CD1c-positive myeloid dendritic cell (primary cell): ENCODE measurements around the gene CFAP69.
"Not testable (repeated sequence)": the region's sequence is repeated elsewhere in the genome, so short reads cannot be mapped to it uniquely, and the experiment has no call there.

Experiments used
- DNase-seq: peaks from one replicate; pipeline ENCODE4 v3.0.0-alpha.2; 2016; ENCODE audit errors: extremely low spot score

The CFAP69 gene

DNA sequence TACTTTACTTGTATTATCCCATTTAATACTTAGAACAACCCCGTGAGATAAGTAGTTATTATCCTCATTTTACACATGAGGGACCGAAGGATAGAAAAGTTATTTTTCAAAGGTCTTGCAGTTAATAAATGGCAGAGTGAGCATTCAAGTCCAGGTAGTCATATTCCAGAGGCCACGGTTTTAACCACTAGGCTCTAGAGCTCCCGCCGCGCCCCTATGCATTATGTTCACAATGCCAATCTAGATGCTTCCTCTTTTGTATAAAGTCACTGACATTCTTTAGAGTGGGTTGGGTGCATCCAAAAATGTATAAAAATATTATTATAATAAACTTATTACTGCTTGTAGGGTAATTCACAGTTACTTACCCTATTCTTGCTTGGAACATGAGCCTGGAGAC, 11.4 kb upstream of the CFAP69 start:
- DNase-seq = no peak

DNA sequence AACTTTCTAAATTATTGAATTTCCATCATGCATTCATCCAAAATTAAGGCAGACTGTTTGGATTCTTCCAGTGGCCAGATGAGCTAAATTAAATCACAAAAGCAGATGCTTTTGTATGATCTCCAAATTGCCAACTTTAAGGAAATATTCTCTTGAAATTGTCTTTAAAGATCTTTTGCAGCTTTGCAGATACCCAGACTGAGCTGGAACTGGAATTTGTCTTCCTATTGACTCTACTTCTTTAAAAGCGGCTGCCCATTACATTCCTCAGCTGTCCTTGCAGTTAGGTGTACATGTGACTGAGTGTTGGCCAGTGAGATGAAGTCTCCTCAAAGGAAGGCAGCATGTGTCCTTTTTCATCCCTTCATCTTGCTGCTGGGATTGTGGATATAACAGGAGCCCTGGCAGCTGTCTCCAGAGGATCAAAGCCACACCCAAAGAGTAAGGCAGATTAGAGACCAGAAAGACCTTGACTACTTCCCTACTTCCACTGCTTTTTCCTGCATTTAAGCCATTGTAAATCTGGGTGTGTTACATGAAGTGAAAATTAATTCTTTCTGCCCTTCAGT, 8.2 kb upstream of the CFAP69 start:
- no peak for DNase-seq

DNA sequence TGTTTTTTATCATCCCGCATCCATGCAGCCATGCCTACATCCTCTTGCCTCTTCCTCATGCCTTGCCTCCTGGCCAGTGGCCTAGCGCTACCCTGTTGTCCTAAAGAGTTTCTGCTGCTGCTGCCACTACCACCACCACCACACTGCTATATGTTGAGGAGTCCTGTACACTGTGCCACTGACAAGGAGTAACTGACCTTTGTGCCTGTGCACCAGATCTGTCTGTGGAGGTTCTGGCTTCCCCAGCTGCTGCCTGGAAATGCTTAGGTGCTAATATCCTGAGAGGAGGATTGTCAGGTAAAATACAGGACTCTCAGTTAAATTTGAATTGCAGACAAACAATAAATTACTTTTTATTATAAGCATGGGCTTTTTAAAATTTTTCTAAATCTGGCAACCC, 7.0 kb upstream of the CFAP69 start:
- DNase-seq = no peak

DNA sequence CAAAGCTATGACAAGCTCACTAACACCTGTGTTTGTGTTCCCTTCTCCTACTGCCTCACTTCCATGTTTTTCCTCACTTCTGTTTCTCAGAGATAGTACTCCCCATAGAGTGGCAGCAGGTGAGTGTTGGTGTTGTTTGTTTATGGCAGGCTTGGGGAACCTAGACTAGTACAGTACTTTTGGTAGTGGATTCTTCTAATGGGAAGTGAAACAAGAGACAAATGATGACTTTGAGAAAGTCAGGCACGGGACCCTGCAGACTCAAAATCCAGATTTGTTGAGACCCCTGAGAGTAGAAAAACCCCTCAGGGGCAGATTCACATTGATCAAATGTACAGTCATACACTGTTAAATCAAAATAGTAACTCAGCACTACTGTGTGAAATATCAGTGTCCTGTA, 6.4 kb upstream of the CFAP69 start:
- no peak for DNase-seq

DNA sequence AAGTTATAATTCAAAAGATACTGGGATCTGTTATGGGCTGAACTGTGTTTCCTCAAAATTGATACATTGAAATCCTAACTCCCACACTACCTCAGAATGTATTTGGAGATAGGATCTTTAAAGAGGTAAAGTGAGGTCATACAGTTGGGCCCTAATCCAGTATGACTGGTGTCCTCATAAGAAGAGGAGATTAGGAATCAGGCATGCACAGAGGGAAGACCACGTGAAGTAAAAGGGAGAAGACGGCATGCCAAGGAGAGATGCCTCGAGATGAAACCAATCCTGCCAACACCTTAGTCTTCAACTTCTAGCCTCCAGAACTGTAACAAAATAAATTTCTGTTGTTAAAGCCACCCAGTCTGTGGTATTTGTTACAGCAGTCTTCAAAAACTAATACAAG, 5.9 kb upstream of the CFAP69 start:
- no peak for DNase-seq

DNA sequence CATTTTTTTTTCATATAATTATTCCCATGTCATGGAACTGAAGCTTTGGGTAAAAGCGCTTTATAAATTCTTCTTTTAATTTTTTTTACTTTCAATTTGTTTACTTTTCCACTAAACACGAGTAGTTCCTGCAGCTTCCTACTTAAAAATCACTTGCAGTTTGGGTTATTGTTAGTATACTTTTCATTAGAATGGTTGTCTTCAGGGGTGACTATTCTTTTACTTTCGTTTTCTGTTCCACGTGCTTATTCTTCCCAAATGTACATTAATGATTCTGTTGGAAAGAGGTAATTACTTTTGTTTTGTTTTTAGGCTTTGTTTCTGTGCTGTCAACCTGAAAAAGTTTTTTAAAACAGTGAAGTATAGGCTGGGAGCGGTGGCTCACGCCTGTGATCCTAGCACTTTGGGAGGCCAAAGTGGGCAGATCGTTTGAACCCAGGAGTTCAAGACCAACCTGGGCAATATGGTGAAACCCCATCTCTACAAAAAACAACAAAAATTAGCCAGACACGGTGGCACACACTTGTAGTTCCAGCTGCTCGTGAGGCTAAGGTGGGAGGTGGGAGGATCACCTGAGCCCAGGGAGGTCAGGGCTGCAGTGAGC, 5.2 kb upstream of the CFAP69 start:
- DNase-seq = no peak

DNA sequence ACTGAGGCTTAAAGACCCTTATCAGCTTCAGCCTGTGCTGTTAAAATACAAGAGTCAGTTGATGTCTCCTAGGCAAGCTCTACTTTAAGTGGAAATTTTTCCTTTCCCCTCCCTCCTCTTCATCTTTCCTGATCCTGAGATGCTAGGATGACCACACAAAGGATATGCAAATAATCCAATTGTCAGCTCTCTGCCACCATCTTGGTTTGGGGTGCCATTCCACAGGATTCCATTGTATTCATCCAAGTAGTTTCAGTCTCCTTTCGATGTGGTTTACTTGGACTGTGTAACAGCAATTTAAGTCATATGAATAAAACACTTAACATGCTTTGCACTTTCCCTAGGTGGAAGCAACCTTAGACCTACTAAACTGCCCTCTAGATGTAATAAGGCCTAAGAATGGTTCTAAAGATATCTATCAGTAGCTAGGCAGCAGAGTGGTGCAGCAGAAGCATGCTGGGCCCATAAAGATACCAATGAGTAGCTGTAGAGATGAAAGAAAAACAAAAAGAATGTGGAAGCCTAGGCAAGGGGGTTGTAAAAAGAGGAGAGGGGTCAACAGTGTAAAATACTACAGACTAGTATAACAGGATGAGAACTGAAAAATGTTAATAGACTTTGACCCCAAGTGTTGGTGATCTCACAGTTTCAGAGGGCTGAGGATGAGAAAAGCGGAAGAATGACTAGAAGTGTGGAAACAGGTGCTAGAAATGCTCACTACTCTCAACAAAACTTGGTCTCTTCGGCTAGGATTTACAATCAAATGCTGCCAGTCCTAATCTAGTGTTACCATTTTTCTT, 2.4 kb upstream of the CFAP69 start:
- no peak for DNase-seq

DNA sequence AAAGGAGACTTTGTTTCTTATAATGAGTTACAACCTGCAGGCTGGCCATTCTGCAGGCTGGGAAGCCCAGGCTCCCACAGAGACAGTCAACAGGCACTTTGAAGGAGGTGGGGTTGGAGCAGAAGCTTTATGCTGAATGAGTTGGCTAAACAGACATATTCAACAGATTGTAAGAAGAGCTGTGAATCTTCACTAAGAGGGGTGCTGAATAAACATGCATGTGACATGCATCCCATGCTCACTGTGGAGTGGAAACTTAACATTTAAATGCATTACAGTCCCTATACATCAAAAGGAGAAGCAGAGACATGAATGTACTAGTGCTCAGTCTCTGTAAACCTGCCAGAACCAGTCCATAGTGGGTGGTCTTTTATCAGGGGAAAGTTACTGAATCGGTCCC, 1.4 kb upstream of the CFAP69 start:
- no peak for DNase-seq

DNA sequence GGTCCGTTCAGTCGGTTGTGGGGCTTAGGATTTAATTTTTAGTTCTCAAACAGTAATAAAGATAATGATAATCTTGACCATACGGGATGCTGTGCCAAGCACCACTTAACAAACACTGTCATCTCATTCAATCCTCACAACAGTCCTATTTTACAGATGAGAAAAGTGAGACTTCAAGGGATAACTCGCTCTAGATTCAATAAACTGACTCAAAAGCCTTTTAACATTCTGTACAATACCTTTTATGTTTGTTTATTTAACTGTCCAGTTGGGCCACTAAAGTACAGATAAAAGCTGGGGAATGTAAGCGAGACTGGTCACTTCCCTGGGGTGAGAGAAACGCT, 437 bp upstream of the CFAP69 start:
- DNase-seq = no peak

DNA sequence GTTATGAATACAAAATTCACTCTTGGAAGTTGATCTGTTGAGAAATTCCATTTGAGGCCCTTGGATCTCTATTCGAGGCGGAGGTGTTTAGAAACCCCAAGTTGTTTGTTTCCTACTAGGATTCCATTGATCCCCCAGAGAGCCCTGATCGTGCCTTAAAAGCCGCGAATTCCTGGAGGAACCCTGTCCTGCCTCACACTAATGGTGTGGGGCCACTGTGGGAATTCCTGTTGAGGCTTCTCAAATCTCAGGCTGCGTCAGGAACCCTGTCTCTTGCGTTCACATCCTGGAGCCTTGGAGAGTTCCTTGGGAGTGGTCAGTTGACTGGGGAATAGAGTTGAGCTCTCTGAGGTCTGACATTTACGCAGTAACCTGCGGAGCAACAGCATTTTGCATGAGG, 1.2 kb downstream of the CFAP69 start:
- DNase-seq = no peak

DNA sequence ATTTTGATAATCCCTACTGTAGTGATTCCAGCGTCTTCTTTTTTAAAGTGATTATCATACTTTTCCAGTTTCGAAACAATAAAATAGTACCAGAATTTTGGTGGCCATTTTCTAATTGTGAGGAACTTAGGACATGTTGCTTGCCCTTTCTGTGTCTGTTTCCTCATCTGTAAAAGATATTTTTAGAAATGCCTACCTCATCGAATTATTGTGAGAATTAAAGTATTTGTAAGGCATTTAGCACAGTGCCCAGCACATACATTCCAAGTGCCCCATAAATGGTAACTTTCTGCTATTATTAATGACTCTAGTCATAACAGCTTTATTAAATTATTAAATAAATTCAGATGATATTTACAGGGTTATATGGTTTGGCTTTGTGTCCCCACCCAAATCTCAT, 3.7 kb downstream of the CFAP69 start:
- no peak for DNase-seq

DNA sequence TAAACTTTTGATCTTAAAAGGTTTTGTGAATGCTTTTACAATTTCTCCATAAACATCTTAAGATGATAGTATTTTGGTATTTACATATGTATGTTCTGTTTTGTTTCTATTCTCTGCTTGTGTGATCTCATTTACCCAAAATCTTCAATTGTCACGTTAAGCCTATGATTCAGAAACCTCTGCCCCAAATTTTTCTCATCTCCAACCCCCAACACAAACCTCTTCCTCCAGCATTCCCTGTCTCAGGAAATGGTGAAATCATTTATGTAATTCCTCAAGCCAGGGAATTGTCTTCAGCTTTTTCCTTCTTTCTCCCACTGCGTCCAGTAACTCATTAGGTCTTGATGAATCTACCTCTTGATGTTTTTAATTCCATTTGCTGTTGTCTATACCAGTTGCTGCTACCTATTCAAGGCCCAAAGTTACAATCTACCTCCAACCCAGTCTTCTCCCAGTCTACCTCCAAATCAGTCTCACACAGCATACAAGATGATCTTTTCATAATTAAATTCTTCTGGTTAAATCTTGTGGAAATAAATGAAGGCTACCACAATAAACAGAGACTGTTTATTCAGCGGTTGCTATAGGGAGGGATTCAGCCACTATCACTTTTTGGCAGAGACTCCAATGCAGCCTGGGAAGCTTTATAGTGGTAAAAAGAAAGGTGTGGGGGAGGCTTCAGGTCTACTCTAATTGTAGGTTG, 5.8 kb downstream of the CFAP69 start:
- no peak for DNase-seq

DNA sequence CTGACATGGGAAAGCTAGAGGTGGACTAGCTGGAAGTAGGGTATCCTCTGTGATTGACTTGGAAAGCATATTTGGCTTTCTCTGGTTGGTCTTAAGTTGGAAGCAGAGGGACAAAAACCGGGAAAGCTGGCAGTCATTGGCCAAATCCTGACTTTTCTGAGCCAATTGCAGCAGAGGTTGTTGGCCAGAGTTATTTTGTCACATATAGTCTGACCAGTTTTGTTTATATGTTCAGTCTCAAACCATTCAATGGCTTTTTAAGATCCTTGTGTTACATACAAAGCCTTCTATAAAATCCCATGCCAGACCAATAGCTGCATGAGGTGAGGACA, 6.3 kb downstream of the CFAP69 start:
- DNase-seq = no peak

DNA sequence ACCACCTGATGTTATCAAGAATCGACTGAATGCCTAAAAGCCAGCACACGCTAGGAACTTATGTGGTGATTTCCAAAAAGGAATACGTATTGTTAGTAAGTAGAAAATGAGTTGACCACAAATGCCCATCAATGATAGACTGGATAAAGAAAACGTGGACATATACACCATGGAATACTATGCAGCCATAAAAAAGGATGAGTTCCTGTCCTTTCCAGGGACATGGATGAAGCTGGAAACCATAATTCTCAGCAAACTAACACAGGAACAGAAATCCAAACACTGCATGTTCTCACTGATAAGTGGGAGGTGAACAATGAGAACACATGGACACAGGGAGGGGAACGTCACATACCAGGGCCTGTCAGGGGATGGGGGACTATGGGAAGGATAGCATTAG, 11.0 kb downstream of the CFAP69 start:
- not testable (repeated sequence) for DNase-seq

DNA sequence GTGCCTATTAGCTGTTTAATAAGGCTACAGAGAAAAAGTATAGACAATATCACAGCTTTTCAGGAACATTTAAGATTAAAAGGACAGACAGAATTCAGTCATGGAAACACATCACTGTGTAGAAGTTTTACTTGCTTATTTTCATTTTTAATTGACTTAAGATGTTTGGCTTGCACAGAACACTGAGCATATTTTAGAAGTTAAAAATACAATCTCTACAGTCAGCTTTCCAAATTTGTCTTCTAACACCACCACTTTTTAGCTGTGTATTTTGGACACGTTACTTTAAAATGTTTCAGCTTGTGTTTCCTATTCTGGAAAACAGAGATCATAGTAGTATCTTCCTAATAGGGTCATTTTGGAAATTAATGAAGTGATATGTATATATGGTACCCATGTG, 11.8 kb downstream of the CFAP69 start:
- no peak for DNase-seq

DNA sequence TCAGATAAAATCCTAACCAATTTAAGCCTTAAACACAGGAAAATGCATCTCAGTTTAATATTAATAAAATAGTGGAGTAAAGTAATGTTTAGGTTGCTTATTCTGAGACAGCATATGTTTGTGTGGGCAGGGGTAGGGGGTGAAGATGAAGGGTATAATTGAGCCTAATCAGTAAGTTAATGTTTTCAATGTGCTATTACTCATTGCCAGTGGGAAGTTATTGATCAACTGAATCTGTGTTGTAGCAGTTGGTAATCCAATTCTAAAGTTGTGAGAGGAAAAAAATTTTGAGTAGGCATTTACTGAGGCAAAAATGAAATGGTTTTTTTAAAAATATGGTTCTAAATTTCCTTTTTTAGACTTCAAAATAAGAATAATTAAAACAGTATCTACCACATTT, 16.5 kb downstream of the CFAP69 start:
- no peak for DNase-seq

DNA sequence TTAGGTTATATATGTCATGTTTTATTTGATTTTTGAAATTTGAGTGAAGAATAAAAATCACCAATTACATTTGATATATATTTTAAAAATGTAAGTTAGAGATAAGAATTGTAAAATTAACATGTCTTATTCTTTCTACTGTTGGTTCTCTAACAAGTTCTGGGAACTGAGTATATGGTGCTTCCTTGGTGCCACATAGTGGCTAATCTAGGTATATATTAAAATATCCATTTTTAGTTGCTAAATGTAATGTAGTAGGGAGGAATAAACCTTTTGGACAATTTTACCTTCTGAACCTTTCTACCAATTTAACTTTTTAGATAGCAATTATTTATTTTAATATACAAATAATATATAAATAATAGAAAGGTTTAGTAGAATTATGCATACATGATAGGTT, 17.5 kb downstream of the CFAP69 start:
- DNase-seq = peak; percentile 56

DNA sequence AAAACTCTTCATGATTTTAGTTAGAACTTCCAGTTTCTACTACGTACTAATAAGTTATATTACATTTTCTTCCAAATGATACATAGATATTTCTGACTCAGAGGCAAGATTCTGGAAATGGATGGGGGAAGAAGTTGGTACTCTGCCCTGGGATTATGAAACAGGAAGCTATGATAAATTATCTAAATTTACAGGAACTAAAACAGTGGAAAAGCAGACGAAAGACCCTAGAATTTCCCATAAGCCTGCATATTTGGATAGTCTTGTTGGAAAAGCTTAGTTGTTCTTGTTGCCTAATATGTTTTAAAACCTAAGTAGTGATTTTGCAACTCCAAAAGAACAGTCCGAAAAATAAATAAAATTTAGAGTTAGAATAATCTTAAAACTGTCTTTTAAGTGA, 21.8 kb downstream of the CFAP69 start:
- no peak for DNase-seq

DNA sequence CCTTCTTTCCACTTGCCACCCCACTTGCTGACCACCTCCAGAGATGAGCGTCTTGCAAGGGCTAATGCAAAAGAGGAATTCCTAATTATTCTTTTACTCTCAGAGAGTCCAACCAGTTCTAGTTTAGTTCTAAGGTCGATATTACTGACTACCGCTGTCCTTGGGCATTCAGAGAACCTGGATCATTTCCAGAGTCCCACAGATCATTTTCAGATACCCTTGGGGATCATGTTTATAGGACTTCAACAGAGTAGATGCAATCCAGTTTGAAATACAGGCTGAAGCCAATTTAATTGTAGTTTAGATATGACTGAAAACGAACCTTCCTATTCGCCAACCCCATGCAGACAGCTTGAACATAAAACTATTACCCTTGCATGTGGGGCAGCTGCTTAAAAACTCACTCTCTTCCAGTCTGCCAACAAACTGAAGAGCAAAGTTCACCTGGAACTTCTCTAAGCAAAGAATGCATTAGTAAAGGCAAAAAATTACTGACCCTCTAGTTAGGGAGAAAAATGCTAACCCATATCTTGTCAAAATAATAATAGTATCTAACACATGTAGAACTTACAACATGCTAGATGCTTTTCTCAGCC, 22.4 kb downstream of the CFAP69 start:
- DNase-seq = no peak

DNA sequence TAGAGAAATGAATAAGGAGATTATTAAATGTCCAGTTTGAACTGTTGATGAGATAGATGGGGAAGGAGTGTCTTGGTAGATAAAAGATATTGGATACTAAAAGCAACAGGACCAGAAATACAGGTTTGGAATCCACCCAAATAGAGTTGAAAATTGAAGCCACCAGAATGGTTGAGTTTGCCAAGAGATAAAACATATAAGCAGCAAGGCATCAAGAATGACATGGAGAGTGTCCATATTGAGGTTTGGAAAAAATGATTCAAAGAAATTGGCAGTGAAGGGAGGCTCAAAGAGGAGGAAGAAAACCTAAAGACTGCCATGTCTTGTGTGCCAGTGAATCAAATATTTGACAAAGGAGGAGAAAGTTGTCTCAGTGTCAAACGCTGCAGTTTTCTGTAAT, 24.2 kb downstream of the CFAP69 start:
- no peak for DNase-seq

DNA sequence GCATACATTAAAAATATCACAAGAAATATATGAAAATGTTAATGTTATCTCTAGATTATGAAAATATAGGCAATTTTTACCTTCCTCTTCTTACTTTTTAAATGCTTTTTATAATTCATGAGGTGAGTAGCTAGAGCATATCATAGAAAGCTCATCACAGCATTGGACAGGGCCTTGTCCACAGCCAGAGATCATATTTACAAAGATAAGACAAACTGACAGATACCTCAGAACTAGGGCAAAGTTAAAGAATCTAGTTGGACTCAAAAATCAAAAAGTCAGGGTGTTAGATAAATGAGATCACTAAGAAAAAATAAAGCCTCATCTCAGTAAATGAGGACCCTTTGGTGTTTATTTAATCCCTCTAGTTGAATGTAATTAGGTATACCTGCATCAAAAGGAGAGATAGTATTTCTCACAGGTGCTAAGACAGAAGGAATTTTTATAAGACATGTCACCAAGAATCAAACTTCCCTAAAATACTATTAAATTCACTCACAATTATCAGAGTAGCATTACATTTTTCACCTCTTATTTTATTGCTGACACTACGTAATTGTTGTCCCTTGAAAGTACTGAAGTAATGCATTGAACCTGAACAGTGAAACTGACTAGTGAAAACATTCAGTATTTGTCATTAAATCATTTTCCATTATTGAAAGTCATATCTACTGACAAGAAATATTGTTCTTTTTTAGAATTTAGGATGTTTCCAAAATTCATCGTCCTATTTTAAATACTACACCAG, 25.6 kb downstream of the CFAP69 start:
- DNase-seq = no peak

DNA sequence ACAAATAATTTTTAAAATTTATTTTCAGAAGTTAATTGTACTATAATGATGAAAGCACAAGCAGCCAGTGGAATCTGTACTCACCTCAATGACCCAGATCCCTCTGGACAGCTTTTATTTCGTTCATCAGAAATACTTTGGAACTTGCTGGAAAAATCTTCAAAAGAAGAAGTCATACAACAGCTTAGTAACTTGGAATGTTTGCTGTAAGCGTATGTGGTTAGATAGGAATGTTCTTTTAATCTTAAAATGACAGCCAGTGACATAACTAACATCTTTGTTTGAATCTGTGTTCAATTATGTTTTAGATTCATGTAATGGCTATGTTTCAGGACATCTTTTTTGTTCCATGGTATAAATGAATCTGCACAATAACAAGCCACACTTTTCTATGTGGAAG, 26.8 kb downstream of the CFAP69 start:
- DNase-seq = no peak
